H1 (cell line): Measurements from ENCODE around the gene PTGES. TPM values are rescaled to one million over a fixed set of nuclear protein-coding genes. Genes with fewer than 3 reads are reported as not detected.

Source experiments
- CHD1 ChIP-seq: IDR thresholded peaks from 2 replicates; pipeline ENCODE4 v1.6.1; 2012; ENCODE audit warnings: low read depth, low read length, improper control_type of control experiment
- CHD7 ChIP-seq: fragments of 300-600 bp; sonication (generic); IDR thresholded peaks from 2 replicates; pipeline ENCODE4 v1.7.1; 2012; ENCODE audit warnings: low read length, moderate library complexity, mild to moderate bottlenecking, inconsistent platforms; ENCODE audit not compliant: insufficient replicate concordance
- CREB1 ChIP-seq: IDR thresholded peaks from 2 replicates; pipeline ENCODE4 v1.6.1; 2012; ENCODE audit warnings: inconsistent platforms
- SP2 ChIP-seq: IDR thresholded peaks from 2 replicates; pipeline ENCODE4 v1.6.1; 2012; ENCODE audit warnings: mild to moderate bottlenecking, low read length, inconsistent platforms
- polyA plus RNA-seq, 7 experiments: library from polyadenylated mRNA; depleted of rRNA in 3 of 7; stranded (reverse) in 5 of 7; unstranded in 2 of 7; fragments of >200 nt in 5 of 7; fragments of 200-250 nt in 2 of 7; gene quantifications; 1 replicate in 5 of 7; 2 replicates in 1 of 7; 4 replicates in 1 of 7; pipeline versions ENCODE4 v1.2.1 to v1.2.3, GENCODE V29; 2011 to 2013; ENCODE audit warnings: missing spikeins in 2 of 7, mixed read lengths in 2 of 7
- total RNA-seq: library from RNA; stranded (reverse); fragmentation: NEBNext Ultra II Directional; extraction: Animal tissue kit (Norgen Biotek cat#: 25700); gene quantifications from 2 replicates; pipeline ENCODE4 v1.2.1, GENCODE V29; 2021

Gene PTGES
- total and polyA plus RNA-seq, 2 of the 8 experiments (the other 6 are each of a cell fraction or from before 2014, with no cell fraction given), result 3.2 to 5.1 TPM

- TF ChIP-seq CHD7 (no peak), CHD1 (no peak), CREB1 (no peak), SP2 (no peak)
These were observed 26.8 kb upstream of the PTGES start (continued) for GRCh38 chr9:129779560-129780190.
